ENCODE results near the gene PARD3.
"Not testable (repeated sequence)": the region's sequence is repeated elsewhere in the genome, so short reads cannot be mapped to it uniquely, and the experiment has no call there.

The PARD3 gene

DNA sequence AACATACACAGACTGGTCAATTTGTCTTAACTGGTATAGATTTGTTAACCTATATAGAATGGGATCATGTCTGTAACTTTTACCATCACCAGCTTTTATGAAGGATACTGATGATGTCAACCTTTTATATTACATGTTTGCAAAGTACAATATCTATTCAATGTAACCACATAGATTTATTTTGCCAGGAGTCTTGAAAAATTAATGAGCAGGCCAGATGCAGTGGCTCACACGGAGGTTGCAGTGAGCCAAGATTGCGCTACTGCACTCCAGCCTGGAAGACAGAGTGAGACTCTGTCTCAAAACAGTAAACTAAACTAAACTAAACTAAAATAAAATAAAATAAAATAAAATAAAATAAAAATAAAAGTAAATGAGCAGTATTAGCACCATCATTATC, 30.0 kb upstream of the PARD3 start:
- WGBS, 2 experiments (ENCODE audit: insufficient coverage in 2 of 2): 100% methylated on average over 2 of the region's 2 CpGs; no CpG with 5 or more reads in 1 of the 2 experiments
- Histone ChIP-seq H3K4me1 (ENCODE audit: control insufficient read depth, insufficient read depth, low read length, poor library complexity, severe bottlenecking) (no peaks in the 10 kb centered on the region), H3K9me3 (ENCODE audit: control insufficient read depth, low read length) (no peaks in the 10 kb centered on the region), H3K27ac (ENCODE audit: low read depth, low read length, severe bottlenecking) (no peak overlapping the region), H3K36me3 (ENCODE audit: control insufficient read depth, insufficient read depth, low read length) (no peaks in the 10 kb centered on the region), H3K4me3 (ENCODE audit: extremely low read depth, insufficient read depth, low read length, poor library complexity, severe bottlenecking) (no peak overlapping the region)

DNA sequence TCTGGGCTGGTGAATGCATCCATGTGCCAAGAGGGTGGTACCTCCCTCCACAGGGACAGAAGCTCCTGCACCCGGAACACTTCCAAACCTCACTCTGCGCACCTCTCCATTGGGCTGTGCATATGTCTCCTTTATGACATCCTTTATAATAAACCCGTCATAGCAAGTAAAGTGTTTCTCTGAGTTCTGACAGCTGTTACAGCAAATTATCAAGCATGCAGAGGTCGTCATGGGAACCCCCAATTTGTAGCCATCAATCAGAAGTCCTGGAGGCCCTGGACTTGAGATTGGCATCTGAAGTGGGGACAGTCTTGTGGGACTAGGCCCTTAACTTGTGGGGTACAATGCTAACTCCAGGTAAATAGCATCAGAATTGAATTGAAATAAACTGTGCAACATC, 29.4 kb upstream of the PARD3 start:
- WGBS, 2 experiments (ENCODE audit: insufficient coverage in 2 of 2): 98 to 100% methylated on average over 3 to 4 of the region's 4 CpGs
- H3K9me3 ChIP-seq (ENCODE audit: control insufficient read depth, low read length): no peaks in the 10 kb centered on the region
- no peak overlapping the region for H3K4me3 ChIP-seq (ENCODE audit: extremely low read depth, insufficient read depth, low read length, poor library complexity, severe bottlenecking)
- no peaks in the 10 kb centered on the region for H3K36me3 ChIP-seq (ENCODE audit: control insufficient read depth, insufficient read depth, low read length)
- no peaks in the 10 kb centered on the region for H3K4me1 ChIP-seq (ENCODE audit: control insufficient read depth, insufficient read depth, low read length, poor library complexity, severe bottlenecking)
- H3K27ac ChIP-seq (ENCODE audit: low read depth, low read length, severe bottlenecking): no peak overlapping the region

DNA sequence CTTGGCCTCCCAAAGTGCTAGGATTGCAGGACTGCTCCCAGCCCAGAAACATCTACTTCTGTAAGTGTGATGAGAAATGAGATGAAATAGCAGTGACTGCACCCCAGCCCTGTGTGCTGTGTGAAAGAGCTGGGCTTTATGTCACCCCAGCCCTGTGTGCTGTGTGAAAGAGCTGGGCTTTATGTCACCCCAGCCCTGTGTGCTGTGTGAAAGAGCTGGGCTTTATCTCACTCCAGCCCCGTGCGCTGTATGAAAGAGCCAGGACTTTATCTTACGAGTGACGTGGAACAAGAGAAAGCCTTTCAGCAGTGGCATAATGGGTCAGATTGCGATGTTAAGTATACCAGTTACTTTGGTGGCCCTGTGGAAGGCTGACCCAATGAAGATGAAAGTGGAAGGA, 28.4 kb upstream of the PARD3 start:
- 90 to 92% methylated on average over 5 of the region's 5 CpGs for WGBS, 2 experiments (ENCODE audit: insufficient coverage in 2 of 2)

DNA sequence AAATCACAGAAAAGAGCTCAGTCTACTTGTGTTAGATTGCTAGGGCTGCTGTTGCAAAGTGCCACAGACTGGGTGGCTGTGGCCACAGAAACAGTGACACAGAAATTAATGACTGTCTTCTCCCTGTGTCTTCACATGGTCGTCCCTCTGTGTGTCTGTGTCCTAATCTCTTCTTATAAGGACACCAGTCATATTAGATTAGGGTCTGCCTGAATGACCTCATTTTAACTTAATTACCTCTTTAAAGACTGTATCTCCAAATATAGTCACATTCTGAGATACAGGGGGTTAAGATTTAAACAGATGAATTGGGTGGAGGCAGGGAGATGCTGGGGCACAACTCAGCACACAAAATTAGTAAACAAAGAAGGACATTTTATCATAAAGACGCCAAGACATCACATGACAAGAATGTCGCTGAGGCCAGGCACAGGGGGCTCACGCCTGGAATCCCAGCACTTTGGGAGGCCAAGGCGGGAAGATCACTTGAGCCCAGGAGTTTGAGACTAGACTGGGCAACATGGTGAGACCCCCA, 23.3 kb upstream of the PARD3 start:
- no peak overlapping the region for H3K27ac ChIP-seq (ENCODE audit: low read depth, low read length, severe bottlenecking)
- H3K4me1 ChIP-seq (ENCODE audit: control insufficient read depth, insufficient read depth, low read length, poor library complexity, severe bottlenecking): no peaks in the 10 kb centered on the region
- H3K36me3 ChIP-seq (ENCODE audit: control insufficient read depth, insufficient read depth, low read length): no peaks in the 10 kb centered on the region
- WGBS, 2 experiments (ENCODE audit: insufficient coverage in 2 of 2): 77 to 90% methylated on average over 4 to 5 of the region's 5 CpGs
- H3K4me3 ChIP-seq (ENCODE audit: extremely low read depth, insufficient read depth, low read length, poor library complexity, severe bottlenecking): no peak overlapping the region
- no peaks in the 10 kb centered on the region for H3K9me3 ChIP-seq (ENCODE audit: control insufficient read depth, low read length)

More for the DNA sequence above, 28.4 kb upstream of the PARD3 start:
- not testable (repeated sequence) for H3K36me3 ChIP-seq (ENCODE audit: control insufficient read depth, insufficient read depth, low read length); H3K4me3 ChIP-seq (ENCODE audit: extremely low read depth, insufficient read depth, low read length, poor library complexity, severe bottlenecking); H3K9me3 ChIP-seq (ENCODE audit: control insufficient read depth, low read length); H3K27ac ChIP-seq (ENCODE audit: low read depth, low read length, severe bottlenecking); H3K4me1 ChIP-seq (ENCODE audit: control insufficient read depth, insufficient read depth, low read length, poor library complexity, severe bottlenecking)

DNA sequence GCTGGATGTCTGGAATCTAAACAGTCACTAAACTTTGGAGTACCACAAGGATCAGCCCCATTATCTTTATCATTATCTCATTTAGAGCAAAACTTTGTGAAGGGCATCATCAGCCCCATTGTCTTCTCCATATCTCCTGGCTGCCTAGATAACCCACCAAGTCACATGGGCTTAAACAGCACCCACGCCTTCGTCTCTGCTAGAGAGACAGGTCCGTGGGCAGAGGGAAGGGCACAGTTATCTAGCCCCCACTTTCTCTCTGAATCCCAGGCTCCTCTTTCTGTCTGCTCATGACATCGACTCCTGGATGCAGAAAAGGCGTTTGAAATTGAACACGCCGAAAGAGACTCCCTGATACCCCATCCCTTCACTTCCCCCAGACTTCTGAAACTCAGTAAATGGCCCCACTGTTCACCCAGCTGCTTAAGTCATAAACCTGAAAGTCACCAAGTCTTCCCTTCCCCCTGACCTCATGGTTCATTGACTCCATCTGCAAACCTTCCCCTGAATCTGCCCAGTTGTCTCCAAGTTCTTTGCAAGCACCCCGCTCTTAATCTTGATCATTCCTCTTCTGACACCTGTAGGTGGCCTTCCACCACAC, 20.9 kb upstream of the PARD3 start:
- 91 to 93% methylated on average over 8 of the region's 8 CpGs for WGBS, 2 experiments (ENCODE audit: insufficient coverage in 2 of 2)
- Histone ChIP-seq H3K4me3 (ENCODE audit: extremely low read depth, insufficient read depth, low read length, poor library complexity, severe bottlenecking) (no peak overlapping the region), H3K27ac (ENCODE audit: low read depth, low read length, severe bottlenecking) (no peak overlapping the region), H3K4me1 (ENCODE audit: control insufficient read depth, insufficient read depth, low read length, poor library complexity, severe bottlenecking) (no peaks in the 10 kb centered on the region), H3K9me3 (ENCODE audit: control insufficient read depth, low read length) (no peaks in the 10 kb centered on the region), H3K36me3 (ENCODE audit: control insufficient read depth, insufficient read depth, low read length) (no peaks in the 10 kb centered on the region)

DNA sequence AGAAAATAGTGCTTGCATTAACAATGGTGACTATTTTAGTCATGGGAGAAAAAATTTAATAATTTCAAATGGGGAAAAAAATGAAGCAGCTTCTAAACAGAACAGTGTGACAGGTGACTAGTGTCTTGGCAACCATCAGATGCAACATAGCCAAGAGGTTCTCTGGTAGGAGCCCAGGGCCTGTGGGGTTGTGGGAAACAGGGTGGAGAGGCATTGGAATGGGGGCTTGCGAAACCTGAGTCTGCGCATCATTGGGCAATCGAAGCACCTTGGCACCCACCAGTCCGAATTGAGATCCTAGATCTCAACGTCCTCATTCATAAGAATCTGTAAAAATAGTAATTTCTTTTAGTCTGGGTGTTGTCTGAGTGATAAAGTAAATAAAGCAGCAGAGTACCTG, 19.2 kb upstream of the PARD3 start:
- Histone ChIP-seq H3K4me3 (ENCODE audit: extremely low read depth, insufficient read depth, low read length, poor library complexity, severe bottlenecking) (no peak overlapping the region), H3K9me3 (ENCODE audit: control insufficient read depth, low read length) (no peaks in the 10 kb centered on the region), H3K4me1 (ENCODE audit: control insufficient read depth, insufficient read depth, low read length, poor library complexity, severe bottlenecking) (peaks cover 5% of the 10 kb centered on the region), H3K36me3 (ENCODE audit: control insufficient read depth, insufficient read depth, low read length) (no peaks in the 10 kb centered on the region), H3K27ac (ENCODE audit: low read depth, low read length, severe bottlenecking) (no peak overlapping the region)
- 100% methylated on average over 2 of the region's 5 CpGs; no CpG with 5 or more reads in 1 of the 2 experiments for WGBS, 2 experiments (ENCODE audit: insufficient coverage in 2 of 2)

DNA sequence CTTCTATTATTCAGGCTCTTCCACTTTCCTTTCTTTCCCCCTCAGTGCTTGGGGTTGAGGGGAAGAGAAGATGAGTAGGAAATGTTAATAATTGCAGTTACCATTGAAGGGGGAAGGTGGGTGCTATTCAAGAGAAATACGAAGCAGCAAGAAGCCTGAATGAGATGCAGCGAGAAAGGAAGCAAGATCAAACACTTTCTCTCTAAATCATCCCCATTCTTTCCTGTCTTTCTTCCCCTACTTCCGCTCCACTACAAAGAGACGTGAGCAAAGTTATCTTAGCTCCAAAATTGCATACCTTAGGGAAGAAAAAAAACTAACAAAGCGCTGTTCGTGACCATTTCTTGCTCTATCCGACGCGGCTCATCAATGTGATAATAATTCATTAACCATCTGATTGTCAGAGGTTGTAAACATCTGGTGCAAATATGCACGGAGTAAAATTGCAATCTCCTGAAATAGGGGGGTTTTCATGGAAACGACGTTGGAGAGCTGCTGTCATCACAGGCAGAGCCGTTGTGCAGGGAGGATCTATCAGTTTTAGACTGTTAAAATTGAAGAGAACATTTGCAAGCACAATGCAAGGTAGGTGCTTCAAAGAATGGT, 15.2 kb upstream of the PARD3 start:
- Histone ChIP-seq H3K27ac (ENCODE audit: low read depth, low read length, severe bottlenecking) (no peak overlapping the region), H3K4me3 (ENCODE audit: extremely low read depth, insufficient read depth, low read length, poor library complexity, severe bottlenecking) (no peak overlapping the region), H3K9me3 (ENCODE audit: control insufficient read depth, low read length) (no peaks in the 10 kb centered on the region), H3K4me1 (ENCODE audit: control insufficient read depth, insufficient read depth, low read length, poor library complexity, severe bottlenecking) (peaks cover 5% of the 10 kb centered on the region), H3K36me3 (ENCODE audit: control insufficient read depth, insufficient read depth, low read length) (no peaks in the 10 kb centered on the region)
- WGBS, 2 experiments (ENCODE audit: insufficient coverage in 2 of 2): 59 to 66% methylated on average over 7 to 13 of the region's 13 CpGs

DNA sequence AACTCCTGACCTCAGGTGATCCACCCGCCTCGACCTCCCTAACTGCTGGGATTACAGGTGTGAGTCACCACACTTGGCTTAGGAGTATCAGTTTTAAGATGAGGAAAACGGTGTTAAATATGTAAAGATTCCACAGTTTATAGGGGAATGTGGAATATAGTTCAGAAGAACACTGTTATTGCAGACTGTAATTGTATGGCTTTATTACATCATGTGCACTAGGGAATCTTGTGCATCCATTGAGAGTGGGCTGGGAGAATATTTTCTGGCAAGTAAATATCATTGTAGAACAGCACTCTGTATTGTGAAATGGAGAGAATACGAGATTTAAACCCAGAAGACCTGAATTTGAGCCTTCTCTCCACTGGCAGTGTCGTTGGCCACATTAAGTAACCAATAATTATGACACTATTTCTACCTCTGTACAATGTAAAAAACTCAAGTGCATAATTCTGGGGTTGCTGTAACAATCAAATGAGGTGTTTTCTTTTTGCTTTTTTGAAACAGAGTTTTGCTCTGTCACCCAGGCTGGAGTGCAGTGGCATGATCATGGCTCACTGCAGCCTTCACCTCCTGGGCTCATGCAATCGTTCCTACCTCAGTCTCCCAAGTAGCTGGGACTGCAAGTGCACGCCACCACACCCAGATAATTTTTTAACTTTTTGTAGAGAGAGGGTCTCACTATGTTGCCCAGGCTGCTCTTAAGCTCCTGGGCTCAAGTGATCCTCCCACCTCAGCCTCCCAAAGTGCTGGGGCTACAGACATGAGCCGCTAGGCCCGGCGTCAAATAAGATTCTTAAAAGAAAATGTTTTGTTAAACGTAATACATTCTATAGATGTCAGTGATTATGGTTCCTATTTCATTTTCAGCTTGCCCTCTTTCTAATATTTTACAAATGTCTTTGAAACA, 12.0 kb upstream of the PARD3 start:
- no peak overlapping the region for H3K4me3 ChIP-seq (ENCODE audit: extremely low read depth, insufficient read depth, low read length, poor library complexity, severe bottlenecking)
- no peaks in the 10 kb centered on the region for H3K9me3 ChIP-seq (ENCODE audit: control insufficient read depth, low read length)
- peaks cover 8% of the 10 kb centered on the region for H3K4me1 ChIP-seq (ENCODE audit: control insufficient read depth, insufficient read depth, low read length, poor library complexity, severe bottlenecking)
- H3K27ac ChIP-seq (ENCODE audit: low read depth, low read length, severe bottlenecking): no peak overlapping the region
- 94 to 96% methylated on average over 4 of the region's 11 CpGs for WGBS, 2 experiments (ENCODE audit: insufficient coverage in 2 of 2)
- H3K36me3 ChIP-seq (ENCODE audit: control insufficient read depth, insufficient read depth, low read length): no peaks in the 10 kb centered on the region

DNA sequence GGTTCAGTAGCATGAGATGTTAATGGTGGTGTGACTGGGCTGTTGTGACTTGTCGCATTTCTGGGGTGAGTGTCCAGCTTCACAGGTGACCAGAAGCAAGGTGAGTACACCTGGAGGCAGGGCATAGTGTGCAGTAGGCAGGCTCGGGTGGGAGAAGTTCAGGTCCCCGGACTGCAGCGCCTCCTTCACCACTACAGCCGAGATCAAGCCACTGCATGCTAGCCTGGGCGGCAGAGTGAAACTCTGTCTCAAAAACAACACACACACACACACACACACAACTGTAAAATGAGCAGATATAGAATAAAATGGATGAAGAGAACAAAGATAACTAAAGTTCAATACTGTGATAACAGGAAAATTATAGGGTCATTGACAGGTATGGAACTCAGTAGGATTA, 11.1 kb upstream of the PARD3 start:
- H3K36me3 ChIP-seq (ENCODE audit: control insufficient read depth, insufficient read depth, low read length): no peaks in the 10 kb centered on the region
- WGBS, 2 experiments (ENCODE audit: insufficient coverage in 2 of 2): 100% methylated on average over 1 of the region's 6 CpGs

DNA sequence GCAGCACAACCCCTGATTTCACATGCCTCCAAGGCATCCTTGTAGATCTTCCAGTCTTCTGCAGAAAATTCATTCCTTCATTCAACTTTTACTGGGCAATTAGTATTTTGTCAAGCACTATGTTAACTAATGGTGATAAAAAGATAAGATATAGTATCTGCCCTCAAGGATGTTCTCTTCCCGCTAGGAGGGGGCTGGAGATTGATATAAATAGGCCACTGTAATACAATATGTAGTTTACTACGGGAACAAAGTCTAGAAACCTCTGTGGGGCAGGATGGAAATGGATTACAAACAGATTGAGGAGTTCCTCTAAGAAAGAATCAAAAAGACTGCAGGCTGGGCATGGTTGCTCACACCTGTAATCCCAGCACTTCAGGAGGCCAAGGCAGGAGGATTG, 10.3 kb upstream of the PARD3 start:
- 100% methylated on average over 1 of the region's 2 CpGs for WGBS, 2 experiments (ENCODE audit: insufficient coverage in 2 of 2)
- H3K36me3 ChIP-seq (ENCODE audit: control insufficient read depth, insufficient read depth, low read length): no peaks in the 10 kb centered on the region
- H3K9me3 ChIP-seq (ENCODE audit: control insufficient read depth, low read length): no peaks in the 10 kb centered on the region
- no peak overlapping the region for H3K4me3 ChIP-seq (ENCODE audit: extremely low read depth, insufficient read depth, low read length, poor library complexity, severe bottlenecking)
- peaks cover 9% of the 10 kb centered on the region for H3K4me1 ChIP-seq (ENCODE audit: control insufficient read depth, insufficient read depth, low read length, poor library complexity, severe bottlenecking)
- no peak overlapping the region for H3K27ac ChIP-seq (ENCODE audit: low read depth, low read length, severe bottlenecking)

More for the DNA sequence above, 11.1 kb upstream of the PARD3 start:
- no peaks in the 10 kb centered on the region for H3K9me3 ChIP-seq (ENCODE audit: control insufficient read depth, low read length)
- no peak overlapping the region for H3K4me3 ChIP-seq (ENCODE audit: extremely low read depth, insufficient read depth, low read length, poor library complexity, severe bottlenecking)
- H3K27ac ChIP-seq (ENCODE audit: low read depth, low read length, severe bottlenecking): no peak overlapping the region
- peaks cover 11% of the 10 kb centered on the region for H3K4me1 ChIP-seq (ENCODE audit: control insufficient read depth, insufficient read depth, low read length, poor library complexity, severe bottlenecking)
